ENCODE results near the gene RNF8. TPM values are rescaled to one million over a fixed set of nuclear protein-coding genes. Genes with fewer than 3 reads are reported as not detected.

RNF8 gene
- total and polyA plus RNA-seq, 9 of the 15 experiments (the other 6 are each of a cell fraction or from before 2014, with no cell fraction given): 10.6 to 47.0 (median 37.5) TPM

DNA sequence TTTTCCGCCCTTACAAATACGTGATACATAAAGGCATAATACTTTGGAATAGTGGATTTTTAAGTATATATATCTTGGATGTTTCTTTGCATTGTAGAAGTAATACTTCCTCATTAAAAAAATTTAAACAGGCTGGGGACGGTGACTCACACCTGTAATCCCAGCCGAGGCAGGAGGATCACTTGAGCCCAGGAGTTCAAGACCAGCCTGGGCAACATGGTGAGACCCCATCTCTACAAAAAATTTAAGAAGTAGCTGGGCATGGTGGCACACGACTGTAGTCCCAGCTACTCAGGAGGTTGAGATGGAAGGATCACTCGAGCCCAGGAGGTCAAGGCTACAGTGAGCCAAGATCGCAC lies 38.6 kb upstream of the RNF8 start (continued):
- TF ChIP-seq, protein P1, sequence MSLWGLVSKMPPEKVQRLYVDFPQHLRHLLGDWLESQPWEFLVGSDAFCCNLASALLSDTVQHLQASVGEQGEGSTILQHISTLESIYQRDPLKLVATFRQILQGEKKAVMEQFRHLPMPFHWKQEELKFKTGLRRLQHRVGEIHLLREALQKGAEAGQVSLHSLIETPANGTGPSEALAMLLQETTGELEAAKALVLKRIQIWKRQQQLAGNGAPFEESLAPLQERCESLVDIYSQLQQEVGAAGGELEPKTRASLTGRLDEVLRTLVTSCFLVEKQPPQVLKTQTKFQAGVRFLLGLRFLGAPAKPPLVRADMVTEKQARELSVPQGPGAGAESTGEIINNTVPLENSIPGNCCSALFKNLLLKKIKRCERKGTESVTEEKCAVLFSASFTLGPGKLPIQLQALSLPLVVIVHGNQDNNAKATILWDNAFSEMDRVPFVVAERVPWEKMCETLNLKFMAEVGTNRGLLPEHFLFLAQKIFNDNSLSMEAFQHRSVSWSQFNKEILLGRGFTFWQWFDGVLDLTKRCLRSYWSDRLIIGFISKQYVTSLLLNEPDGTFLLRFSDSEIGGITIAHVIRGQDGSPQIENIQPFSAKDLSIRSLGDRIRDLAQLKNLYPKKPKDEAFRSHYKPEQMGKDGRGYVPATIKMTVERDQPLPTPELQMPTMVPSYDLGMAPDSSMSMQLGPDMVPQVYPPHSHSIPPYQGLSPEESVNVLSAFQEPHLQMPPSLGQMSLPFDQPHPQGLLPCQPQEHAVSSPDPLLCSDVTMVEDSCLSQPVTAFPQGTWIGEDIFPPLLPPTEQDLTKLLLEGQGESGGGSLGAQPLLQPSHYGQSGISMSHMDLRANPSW (CRISPR knock-in tag; IDR thresholded peaks at IDR 0.05): no peak
- no peak for TF ChIP-seq TRIM28 (IDR thresholded peaks at IDR 0.05)
- no peak for TF ChIP-seq ARHGAP35 (IDR thresholded peaks at IDR 0.05; ENCODE audit: partially characterized antibody)
- TF ChIP-seq MAFG (tag; conservative IDR thresholded peaks at IDR 0.05): 0 out of 2 replicates have a peak, but pooled peaks have one; percentile 3
- TF ChIP-seq GABPB2 (CRISPR knock-in tag; conservative IDR thresholded peaks at IDR 0.05): no peak
- TF ChIP-seq KLF13 (tag; IDR thresholded peaks at IDR 0.05; ENCODE audit: borderline replicate concordance, low read depth): no peak
- TF ChIP-seq, protein P2, sequence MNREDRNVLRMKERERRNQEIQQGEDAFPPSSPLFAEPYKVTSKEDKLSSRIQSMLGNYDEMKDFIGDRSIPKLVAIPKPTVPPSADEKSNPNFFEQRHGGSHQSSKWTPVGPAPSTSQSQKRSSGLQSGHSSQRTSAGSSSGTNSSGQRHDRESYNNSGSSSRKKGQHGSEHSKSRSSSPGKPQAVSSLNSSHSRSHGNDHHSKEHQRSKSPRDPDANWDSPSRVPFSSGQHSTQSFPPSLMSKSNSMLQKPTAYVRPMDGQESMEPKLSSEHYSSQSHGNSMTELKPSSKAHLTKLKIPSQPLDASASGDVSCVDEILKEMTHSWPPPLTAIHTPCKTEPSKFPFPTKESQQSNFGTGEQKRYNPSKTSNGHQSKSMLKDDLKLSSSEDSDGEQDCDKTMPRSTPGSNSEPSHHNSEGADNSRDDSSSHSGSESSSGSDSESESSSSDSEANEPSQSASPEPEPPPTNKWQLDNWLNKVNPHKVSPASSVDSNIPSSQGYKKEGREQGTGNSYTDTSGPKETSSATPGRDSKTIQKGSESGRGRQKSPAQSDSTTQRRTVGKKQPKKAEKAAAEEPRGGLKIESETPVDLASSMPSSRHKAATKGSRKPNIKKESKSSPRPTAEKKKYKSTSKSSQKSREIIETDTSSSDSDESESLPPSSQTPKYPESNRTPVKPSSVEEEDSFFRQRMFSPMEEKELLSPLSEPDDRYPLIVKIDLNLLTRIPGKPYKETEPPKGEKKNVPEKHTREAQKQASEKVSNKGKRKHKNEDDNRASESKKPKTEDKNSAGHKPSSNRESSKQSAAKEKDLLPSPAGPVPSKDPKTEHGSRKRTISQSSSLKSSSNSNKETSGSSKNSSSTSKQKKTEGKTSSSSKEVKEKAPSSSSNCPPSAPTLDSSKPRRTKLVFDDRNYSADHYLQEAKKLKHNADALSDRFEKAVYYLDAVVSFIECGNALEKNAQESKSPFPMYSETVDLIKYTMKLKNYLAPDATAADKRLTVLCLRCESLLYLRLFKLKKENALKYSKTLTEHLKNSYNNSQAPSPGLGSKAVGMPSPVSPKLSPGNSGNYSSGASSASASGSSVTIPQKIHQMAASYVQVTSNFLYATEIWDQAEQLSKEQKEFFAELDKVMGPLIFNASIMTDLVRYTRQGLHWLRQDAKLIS (CRISPR knock-in tag; IDR thresholded peaks at IDR 0.05): 0 out of 2 replicates have a peak, but pooled peaks have one; percentile 5
- TF ChIP-seq PHTF2 (CRISPR knock-in tag; IDR thresholded peaks at IDR 0.05): no peak
- TF ChIP-seq, protein P3, sequence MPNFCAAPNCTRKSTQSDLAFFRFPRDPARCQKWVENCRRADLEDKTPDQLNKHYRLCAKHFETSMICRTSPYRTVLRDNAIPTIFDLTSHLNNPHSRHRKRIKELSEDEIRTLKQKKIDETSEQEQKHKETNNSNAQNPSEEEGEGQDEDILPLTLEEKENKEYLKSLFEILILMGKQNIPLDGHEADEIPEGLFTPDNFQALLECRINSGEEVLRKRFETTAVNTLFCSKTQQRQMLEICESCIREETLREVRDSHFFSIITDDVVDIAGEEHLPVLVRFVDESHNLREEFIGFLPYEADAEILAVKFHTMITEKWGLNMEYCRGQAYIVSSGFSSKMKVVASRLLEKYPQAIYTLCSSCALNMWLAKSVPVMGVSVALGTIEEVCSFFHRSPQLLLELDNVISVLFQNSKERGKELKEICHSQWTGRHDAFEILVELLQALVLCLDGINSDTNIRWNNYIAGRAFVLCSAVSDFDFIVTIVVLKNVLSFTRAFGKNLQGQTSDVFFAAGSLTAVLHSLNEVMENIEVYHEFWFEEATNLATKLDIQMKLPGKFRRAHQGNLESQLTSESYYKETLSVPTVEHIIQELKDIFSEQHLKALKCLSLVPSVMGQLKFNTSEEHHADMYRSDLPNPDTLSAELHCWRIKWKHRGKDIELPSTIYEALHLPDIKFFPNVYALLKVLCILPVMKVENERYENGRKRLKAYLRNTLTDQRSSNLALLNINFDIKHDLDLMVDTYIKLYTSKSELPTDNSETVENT (CRISPR knock-in tag; IDR thresholded peaks at IDR 0.05): no peak
- TF ChIP-seq ETS2 (tag; IDR thresholded peaks at IDR 0.05; ENCODE audit: borderline replicate concordance, poor library complexity, severe bottlenecking): no peak
- TF ChIP-seq SNRNP70 (optimal IDR thresholded peaks at IDR 0.05; ENCODE audit: low read depth, low read length): no peak
- TF ChIP-seq, protein P4, sequence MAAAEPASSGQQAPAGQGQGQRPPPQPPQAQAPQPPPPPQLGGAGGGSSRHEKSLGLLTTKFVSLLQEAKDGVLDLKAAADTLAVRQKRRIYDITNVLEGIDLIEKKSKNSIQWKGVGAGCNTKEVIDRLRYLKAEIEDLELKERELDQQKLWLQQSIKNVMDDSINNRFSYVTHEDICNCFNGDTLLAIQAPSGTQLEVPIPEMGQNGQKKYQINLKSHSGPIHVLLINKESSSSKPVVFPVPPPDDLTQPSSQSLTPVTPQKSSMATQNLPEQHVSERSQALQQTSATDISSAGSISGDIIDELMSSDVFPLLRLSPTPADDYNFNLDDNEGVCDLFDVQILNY (CRISPR knock-in tag; IDR thresholded peaks at IDR 0.05): no peak
